ENCODE results near the gene STAG2.
"Not testable (repeated sequence)": the region's sequence is repeated elsewhere in the genome, so short reads cannot be mapped to it uniquely, and the experiment has no call there.

The STAG2 gene

DNA sequence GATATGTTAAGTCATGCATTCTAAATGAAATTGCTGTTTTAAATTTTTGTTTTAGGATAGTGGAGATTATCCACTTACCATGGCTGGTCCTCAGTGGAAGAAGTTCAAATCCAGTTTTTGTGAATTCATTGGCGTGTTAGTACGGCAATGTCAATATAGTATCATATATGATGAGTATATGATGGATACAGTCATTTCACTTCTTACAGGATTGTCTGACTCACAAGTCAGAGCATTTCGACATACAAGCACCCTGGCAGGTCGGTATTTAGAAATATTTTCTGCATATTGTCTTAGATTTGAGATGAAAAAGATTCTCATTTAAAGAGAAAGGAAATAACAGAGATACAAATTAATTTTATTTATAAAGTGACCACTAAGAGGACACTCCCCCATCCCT is 83.6 kb downstream of the STAG2 start:
- DNase-seq: no peak

GRCh38 chrX:124084417-124084816 is 122.9 kb downstream of the STAG2 start:
- DNase-seq: not testable (repeated sequence)

GRCh38 chrX:124085063-124085462 is 123.6 kb downstream of the STAG2 start:
- DNase-seq: no peak

- DNase-seq: peak in 3 of 4 experiments; percentile 0 to 15 (median 1)
Observed at GRCh38 chrX:124086411-124086810, 124.9 kb downstream of the STAG2 start.

GRCh38 chrX:124087000-124087746 is 125.7 kb downstream of the STAG2 start:
- no peak for DNase-seq

DNA sequence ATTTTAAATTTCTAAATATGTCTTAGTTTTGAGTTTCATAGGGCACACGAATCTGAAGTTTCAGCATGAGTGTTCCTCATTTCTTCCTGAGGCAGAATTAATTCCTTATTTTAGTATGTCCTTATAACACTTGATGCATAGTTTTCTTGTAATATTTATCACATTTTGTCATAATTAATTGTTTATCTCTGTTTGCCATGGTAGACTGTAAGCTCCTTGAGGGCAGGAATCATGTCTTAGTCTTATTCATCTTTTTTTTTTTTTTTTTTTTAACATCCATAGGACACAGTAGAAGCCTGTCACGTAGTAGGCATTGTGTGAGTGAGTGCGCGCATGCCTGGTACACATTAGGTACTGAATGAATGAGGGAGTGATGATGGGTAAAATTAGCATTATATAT is 131.7 kb downstream of the STAG2 start:
- DNase-seq: no peak

DNA sequence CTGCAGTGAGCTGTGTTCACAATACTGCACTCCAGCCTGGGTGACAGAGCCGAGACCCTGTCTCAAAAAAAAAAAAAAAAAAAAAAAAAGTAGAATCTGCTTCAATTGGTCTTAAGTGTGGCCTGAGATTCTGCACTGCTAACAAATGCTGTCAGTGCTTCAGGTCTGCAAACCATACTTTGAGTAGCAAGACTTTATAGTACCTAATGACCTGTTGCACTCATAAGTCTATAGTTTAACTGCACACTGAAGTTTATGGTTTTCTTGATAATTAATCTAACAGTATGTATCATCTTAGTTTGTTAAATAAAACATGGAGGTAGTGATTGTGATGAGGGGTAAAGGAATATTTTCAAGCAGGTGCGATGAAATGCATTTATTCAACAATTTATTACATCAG is 135.6 kb downstream of the STAG2 start:
- no peak for DNase-seq

DNA sequence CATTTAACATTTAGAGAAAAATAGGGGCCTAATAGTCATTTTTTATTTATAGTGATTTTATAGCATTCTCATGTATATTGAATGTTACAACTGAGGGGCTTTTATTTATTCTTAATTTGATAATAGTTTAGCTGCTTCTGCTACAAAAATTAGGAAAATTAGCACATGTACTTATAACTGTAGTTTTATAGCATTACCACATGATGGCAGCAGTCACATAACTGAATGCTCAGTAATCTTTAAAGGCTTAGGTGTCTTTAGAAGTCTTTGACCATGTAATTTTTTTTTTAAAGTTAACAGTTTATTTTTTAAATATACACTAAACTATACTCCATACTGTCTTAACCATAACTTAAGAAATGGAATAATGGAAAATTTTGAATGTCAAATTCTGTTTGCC is 136.6 kb downstream of the STAG2 start:
- DNase-seq: no peak

- no peak for DNase-seq
Observed at GRCh38 chrX:124103966-124104365, 142.5 kb downstream of the STAG2 start.

- not testable (repeated sequence) for DNase-seq
Observed at GRCh38 chrX:124104512-124104911, 143.0 kb downstream of the STAG2 start.

- no peak for DNase-seq
Observed at GRCh38 chrX:124113621-124114600, 152.4 kb downstream of the STAG2 start.

- no peak for DNase-seq
Observed at GRCh38 chrX:124117325-124117724, 155.8 kb downstream of the STAG2 start.

- no peak for DNase-seq
Observed at GRCh38 chrX:124125471-124125870, 164.0 kb downstream of the STAG2 start.

GRCh38 chrX:124127496-124127895 is 166.0 kb downstream of the STAG2 start:
- DNase-seq: no peak

DNA sequence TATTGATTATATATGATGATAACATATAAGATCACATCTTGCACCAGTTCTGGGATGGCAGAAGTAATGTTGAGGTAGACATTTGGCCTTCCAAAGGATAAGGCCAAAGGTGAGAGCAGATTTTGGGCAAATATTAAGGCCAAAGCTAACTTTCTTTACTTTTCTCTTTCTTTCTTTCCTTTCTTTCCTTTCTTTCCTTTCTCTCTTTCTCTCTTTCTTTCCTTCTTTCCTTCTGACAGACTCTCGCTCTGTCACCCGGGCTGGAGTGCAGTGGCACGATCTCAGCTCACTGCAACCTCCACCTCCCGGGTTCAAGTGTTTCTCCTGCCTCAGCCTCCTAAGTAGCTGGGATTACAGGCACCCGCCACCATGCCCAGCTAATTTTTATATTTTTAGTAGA is 170.9 kb downstream of the STAG2 start:
- DNase-seq: not testable (repeated sequence)

- no peak for DNase-seq
Observed at GRCh38 chrX:124145749-124146148, 184.2 kb downstream of the STAG2 start.

GRCh38 chrX:124151195-124151594 is 189.7 kb downstream of the STAG2 start:
- no peak for DNase-seq
